ENCODE results near the gene GSK3B. TPM values are rescaled to one million over a fixed set of nuclear protein-coding genes. Genes with fewer than 3 reads are reported as not detected.

GSK3B gene
- total RNA-seq, 1 donor from 2014 or later: 20.6 TPM

DNA sequence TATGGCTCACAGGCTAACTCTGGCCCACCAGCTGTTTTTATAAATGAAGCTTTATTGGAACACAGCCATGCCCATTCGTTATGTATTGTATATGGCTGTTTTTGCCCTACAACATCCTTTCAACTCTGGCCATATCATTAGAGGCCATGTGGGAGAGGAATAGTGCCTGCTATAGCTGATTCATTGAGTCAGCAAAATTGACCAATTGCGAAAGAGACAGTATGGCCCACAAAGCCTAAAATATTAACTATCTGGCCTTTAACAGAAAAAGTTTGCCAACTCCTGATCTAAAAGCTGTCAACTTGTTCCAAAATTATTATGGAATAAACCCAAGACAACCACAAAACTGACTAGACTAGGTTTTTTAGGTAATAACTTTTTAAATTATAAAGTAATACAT, 311.0 kb downstream of the GSK3B start:
- Histone ChIP-seq H3K9me3 (no peaks in the 10 kb centered on the region), H3K4me3 (no peak overlapping the region), H3K27ac (no peak overlapping the region), H3K4me1 (no peaks in the 10 kb centered on the region), H3K36me3 (no peaks in the 10 kb centered on the region), H3K27me3 (no peaks in the 10 kb centered on the region)
- intact Hi-C loops (cut with DNase I): no loop called here
- no peak for TF ChIP-seq POLR2A (IDR thresholded peaks at IDR 0.05)
- no peak for DNase-seq (ENCODE audit: extremely low spot score in 2 of 2)

DNA sequence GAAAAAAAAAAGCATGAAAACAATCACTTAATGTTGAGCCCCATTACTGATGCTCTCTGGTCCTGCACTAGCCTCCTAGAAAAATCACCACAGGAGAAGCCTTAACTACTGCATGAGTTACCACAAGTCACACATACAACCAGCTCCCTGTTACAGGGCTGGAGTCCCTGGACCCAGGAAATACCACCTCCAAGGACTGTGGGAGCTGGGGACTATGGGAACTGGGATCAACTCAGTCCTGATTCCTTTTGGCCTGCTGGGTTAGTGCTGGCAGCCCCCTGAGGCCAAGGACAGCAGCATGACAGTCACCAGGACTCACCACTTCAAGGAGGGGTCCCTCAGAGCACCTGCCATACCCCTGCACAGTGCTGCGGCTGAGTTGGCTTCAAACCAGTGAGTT, 311.8 kb downstream of the GSK3B start:
- TF ChIP-seq, protein P1, sequence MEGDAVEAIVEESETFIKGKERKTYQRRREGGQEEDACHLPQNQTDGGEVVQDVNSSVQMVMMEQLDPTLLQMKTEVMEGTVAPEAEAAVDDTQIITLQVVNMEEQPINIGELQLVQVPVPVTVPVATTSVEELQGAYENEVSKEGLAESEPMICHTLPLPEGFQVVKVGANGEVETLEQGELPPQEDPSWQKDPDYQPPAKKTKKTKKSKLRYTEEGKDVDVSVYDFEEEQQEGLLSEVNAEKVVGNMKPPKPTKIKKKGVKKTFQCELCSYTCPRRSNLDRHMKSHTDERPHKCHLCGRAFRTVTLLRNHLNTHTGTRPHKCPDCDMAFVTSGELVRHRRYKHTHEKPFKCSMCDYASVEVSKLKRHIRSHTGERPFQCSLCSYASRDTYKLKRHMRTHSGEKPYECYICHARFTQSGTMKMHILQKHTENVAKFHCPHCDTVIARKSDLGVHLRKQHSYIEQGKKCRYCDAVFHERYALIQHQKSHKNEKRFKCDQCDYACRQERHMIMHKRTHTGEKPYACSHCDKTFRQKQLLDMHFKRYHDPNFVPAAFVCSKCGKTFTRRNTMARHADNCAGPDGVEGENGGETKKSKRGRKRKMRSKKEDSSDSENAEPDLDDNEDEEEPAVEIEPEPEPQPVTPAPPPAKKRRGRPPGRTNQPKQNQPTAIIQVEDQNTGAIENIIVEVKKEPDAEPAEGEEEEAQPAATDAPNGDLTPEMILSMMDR (IDR thresholded peaks at IDR 0.05): no peak
- TF ChIP-seq POLR2AphosphoS5 (IDR thresholded peaks at IDR 0.05; ENCODE audit: insufficient read depth in 1 of 2, low read depth in 1 of 2) (no peak), POLR2A (IDR thresholded peaks at IDR 0.05) (no peak)
- no peaks in the 10 kb centered on the region for H3K27me3 ChIP-seq
- intact Hi-C loops (cut with DNase I): no loop called here
- DNase-seq (ENCODE audit: extremely low spot score in 2 of 2): no peak
- H3K27ac ChIP-seq: no peak overlapping the region
- no peaks in the 10 kb centered on the region for H3K9me3 ChIP-seq
- H3K4me3 ChIP-seq: no peak overlapping the region
- no peaks in the 10 kb centered on the region for H3K4me1 ChIP-seq
- H3K36me3 ChIP-seq: no peaks in the 10 kb centered on the region

DNA sequence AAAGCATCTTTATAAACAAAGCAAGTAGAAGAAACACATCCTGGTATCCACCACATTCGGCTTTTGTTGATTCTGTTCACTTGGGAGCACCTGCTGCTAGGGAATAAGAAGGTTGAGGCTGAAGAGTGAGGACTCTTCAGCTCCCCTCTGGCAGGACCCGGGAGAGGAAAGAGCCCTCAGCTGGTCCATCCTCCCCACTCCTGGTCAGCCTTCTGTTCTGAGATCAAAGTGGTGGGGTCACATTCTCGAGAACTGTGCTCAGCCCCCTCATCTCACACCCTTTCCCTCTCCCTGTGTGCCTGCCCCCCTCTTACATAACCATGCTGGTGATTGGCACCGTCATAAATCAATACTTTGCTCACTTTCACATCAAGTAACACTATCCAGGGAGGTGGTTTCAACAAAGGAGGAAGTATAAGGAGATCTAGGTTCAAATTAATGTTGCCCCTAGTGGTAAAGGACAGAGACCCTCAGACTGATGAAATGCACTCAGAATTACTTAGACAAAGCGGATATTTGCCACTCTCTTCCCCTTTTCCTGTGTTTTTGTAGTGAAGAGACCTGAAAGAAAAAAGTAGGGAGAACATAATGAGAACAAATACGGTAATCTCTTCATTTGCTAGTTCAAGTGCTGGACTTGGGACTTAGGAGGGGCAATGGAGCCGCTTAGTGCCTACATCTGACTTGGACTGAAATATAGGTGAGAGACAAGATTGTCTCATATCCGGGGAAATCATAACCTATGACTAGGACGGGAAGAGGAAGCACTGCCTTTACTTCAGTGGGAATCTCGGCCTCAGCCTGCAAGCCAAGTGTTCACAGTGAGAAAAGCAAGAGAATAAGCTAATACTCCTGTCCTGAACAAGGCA, 312.7 kb downstream of the GSK3B start, which contains the start of gene NR1I2:
TSS of gene NR1I2 (plus strand) at position 772 of the 869 bp plus-strand sequence.
- TF ChIP-seq POLR2AphosphoS5 (IDR thresholded peaks at IDR 0.05; ENCODE audit: insufficient read depth in 1 of 2, low read depth in 1 of 2): no peak
- no peak for DNase-seq (ENCODE audit: extremely low spot score in 2 of 2)
- Histone ChIP-seq H3K4me3 (no peak within 1 kb of the TSS), H3K27me3 (no peaks in the 10 kb centered on the region), H3K27ac (no peak within 1 kb of the TSS), H3K36me3 (no peaks in the 10 kb centered on the region), H3K9me3 (no peaks in the 10 kb centered on the region), H3K4me1 (no peaks in the 10 kb centered on the region)
- intact Hi-C loops (cut with DNase I): no loop called here

GRCh38 chr3:119779731-119780383, 314.4 kb downstream of the GSK3B start:
- no peak overlapping the region for H3K27ac ChIP-seq
- no peaks in the 10 kb centered on the region for H3K4me1 ChIP-seq
- H3K27me3 ChIP-seq: no peaks in the 10 kb centered on the region
- no peaks in the 10 kb centered on the region for H3K36me3 ChIP-seq
- no peak for TF ChIP-seq POLR2AphosphoS5 (IDR thresholded peaks at IDR 0.05; ENCODE audit: insufficient read depth in 1 of 2, low read depth in 1 of 2)
- no peak for TF ChIP-seq POLR2A (IDR thresholded peaks at IDR 0.05)
- TF ChIP-seq, protein P1 (IDR thresholded peaks at IDR 0.05): no peak
- no peaks in the 10 kb centered on the region for H3K9me3 ChIP-seq
- DNase-seq (ENCODE audit: extremely low spot score in 2 of 2): no peak
- H3K4me3 ChIP-seq: no peak overlapping the region
- intact Hi-C loops (cut with DNase I): no loop called here

DNA sequence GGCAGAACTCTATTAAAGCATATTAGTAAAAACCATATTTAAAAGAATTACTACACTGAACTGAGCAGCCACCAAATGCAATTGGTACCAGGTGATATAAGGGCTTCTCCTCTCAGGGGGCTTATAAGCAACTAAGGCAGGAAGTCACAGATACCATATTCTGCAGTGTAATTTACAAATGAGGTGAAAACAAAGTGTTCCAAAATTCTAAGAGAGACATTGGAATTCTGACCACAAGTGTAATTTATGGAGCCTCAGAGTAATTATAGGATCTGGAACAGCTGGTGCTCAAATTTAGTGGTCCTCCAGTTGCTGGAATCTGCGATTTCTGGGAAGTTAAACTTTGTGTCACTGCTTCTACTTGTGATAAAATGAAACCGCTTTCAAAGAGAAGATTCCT, 315.4 kb downstream of the GSK3B start:
- Histone ChIP-seq H3K4me3 (no peak overlapping the region), H3K27ac (no peak overlapping the region), H3K36me3 (no peaks in the 10 kb centered on the region), H3K9me3 (no peaks in the 10 kb centered on the region), H3K4me1 (no peaks in the 10 kb centered on the region), H3K27me3 (no peaks in the 10 kb centered on the region)
- TF ChIP-seq POLR2AphosphoS5 (IDR thresholded peaks at IDR 0.05; ENCODE audit: insufficient read depth in 1 of 2, low read depth in 1 of 2) (no peak), POLR2A (IDR thresholded peaks at IDR 0.05) (no peak)
- TF ChIP-seq, protein P1 (IDR thresholded peaks at IDR 0.05): no peak
- intact Hi-C loops (cut with DNase I): no loop called here
- DNase-seq (ENCODE audit: extremely low spot score in 2 of 2): no peak

DNA sequence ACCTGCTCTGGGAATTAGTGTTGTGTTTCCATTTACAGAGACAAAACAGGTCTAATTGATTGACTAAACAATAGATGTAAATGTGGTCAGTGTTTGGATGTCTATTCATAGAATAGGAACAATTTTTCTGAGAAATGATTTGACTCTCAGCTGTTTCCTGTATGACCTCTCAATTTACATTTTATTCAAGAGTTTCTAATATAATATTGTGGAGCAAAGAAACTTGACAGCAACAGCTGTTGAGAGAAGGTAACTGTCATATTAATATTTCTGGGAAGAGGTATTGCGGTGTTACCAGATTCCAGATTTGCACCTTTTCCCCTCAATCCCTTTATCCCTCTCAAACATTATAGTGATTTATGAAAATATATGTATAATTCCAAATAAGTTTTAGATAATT, 316.1 kb downstream of the GSK3B start:
- DNase-seq (ENCODE audit: extremely low spot score in 2 of 2): no peak
- Histone ChIP-seq H3K27ac (no peak overlapping the region), H3K36me3 (no peaks in the 10 kb centered on the region), H3K4me1 (no peaks in the 10 kb centered on the region), H3K9me3 (no peaks in the 10 kb centered on the region), H3K4me3 (no peak overlapping the region), H3K27me3 (no peaks in the 10 kb centered on the region)
- TF ChIP-seq, protein P1 (IDR thresholded peaks at IDR 0.05): no peak
- no peak for TF ChIP-seq POLR2A (IDR thresholded peaks at IDR 0.05)
- no peak for TF ChIP-seq POLR2AphosphoS5 (IDR thresholded peaks at IDR 0.05; ENCODE audit: insufficient read depth in 1 of 2, low read depth in 1 of 2)
- intact Hi-C loops (cut with DNase I): no loop called here

Data from vagina (tissue), 2 donors.